ENCODE measurements around the gene MED13.

DNA sequence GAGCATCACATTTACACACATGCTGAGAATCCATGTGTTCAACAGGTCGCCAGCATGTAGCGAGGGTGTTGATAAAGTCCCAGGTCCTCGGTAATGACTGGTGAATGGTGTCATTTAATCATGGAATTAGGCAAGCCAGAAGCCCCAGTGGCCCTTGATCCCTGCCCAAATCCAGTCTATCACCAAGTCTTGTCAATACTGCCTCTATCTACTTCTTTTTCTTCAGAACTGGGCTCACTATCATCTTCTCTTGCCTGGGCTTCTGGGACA, 31.3 kb upstream of the MED13 start:
- TF ChIP-seq, protein P1, sequence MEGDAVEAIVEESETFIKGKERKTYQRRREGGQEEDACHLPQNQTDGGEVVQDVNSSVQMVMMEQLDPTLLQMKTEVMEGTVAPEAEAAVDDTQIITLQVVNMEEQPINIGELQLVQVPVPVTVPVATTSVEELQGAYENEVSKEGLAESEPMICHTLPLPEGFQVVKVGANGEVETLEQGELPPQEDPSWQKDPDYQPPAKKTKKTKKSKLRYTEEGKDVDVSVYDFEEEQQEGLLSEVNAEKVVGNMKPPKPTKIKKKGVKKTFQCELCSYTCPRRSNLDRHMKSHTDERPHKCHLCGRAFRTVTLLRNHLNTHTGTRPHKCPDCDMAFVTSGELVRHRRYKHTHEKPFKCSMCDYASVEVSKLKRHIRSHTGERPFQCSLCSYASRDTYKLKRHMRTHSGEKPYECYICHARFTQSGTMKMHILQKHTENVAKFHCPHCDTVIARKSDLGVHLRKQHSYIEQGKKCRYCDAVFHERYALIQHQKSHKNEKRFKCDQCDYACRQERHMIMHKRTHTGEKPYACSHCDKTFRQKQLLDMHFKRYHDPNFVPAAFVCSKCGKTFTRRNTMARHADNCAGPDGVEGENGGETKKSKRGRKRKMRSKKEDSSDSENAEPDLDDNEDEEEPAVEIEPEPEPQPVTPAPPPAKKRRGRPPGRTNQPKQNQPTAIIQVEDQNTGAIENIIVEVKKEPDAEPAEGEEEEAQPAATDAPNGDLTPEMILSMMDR (IDR thresholded peaks at IDR 0.05), result no peak
- no peak for TF ChIP-seq POLR2A (IDR thresholded peaks at IDR 0.05)
- TF ChIP-seq POLR2AphosphoS5 (IDR thresholded peaks at IDR 0.05), result no peak

Data from gastroesophageal sphincter (tissue), 3 donors.